Central memory CD8-positive, alpha-beta T cell (primary cell): Measurements from ENCODE around the gene ZBTB7C.

Experiments used
- ATAC-seq: fragments of 150-1000 bp; cut with Tn5 transposase; replicated peaks from 2 replicates; pipeline ENCODE4 v1.10.0; 2022; ENCODE audit warnings: mild to moderate bottlenecking, moderate FRiP score, moderate number of reproducible peaks; ENCODE audit not compliant: poor library complexity, severe bottlenecking; ENCODE audit errors: extremely low read depth
- DNase-seq, 2 donors: peaks; one replicate each; pipeline ENCODE4 v3.0.0; 2021; ENCODE audit warnings: low spot score in 2 of 2
- H3K27ac Mint-ChIP-seq: one replicate; pipeline ENCODE4 v1.8.0; 2022; ENCODE audit warnings: low read depth, mild to moderate bottlenecking, moderate library complexity, mixed read lengths
- H3K27me3 Mint-ChIP-seq: one replicate; pipeline ENCODE4 v1.8.0; 2022; ENCODE audit warnings: mixed read lengths
- H3K36me3 Mint-ChIP-seq: one replicate; pipeline ENCODE4 v1.8.0; 2022; ENCODE audit warnings: mild to moderate bottlenecking, moderate library complexity, mixed read lengths; ENCODE audit not compliant: insufficient read depth
- H3K4me1 Mint-ChIP-seq: one replicate; pipeline ENCODE4 v1.8.0; 2022; ENCODE audit warnings: mixed read lengths
- H3K4me3 Mint-ChIP-seq: one replicate; pipeline ENCODE4 v1.8.0; 2022; ENCODE audit warnings: mild to moderate bottlenecking, moderate library complexity, mixed read lengths
- H3K9me3 Mint-ChIP-seq: one replicate; pipeline ENCODE4 v1.8.0; 2022; ENCODE audit warnings: mixed read lengths

ZBTB7C gene

GRCh38 chr18:48028696-48029095 lies 380.5 kb downstream of the ZBTB7C start:
- Mint-ChIP-seq H3K9me3 (no peaks in the 10 kb centered on the region), H3K27ac (no peak overlapping the region), H3K4me3 (no peak overlapping the region), H3K36me3 (no peaks in the 10 kb centered on the region), H3K4me1 (no peaks in the 10 kb centered on the region), H3K27me3 (peaks cover 20% of the 10 kb centered on the region)
- DNase-seq (no peak), ATAC-seq (no peak)

GRCh38 chr18:48028081-48028480 lies 381.1 kb downstream of the ZBTB7C start:
- DNase-seq (no peak), ATAC-seq (no peak)
- Mint-ChIP-seq H3K4me3 (no peak overlapping the region), H3K36me3 (no peaks in the 10 kb centered on the region), H3K9me3 (no peaks in the 10 kb centered on the region), H3K27me3 (peaks cover 25% of the 10 kb centered on the region), H3K4me1 (no peaks in the 10 kb centered on the region), H3K27ac (no peak overlapping the region)

- Mint-ChIP-seq H3K4me3 (no peak overlapping the region), H3K9me3 (no peaks in the 10 kb centered on the region), H3K36me3 (no peaks in the 10 kb centered on the region), H3K4me1 (no peaks in the 10 kb centered on the region), H3K27ac (no peak overlapping the region), H3K27me3 (peaks cover 31% of the 10 kb centered on the region)
- DNase-seq, result no peak
- no peak for ATAC-seq
Measured at GRCh38 chr18:48027401-48027963, 381.7 kb downstream of the ZBTB7C start.

GRCh38 chr18:48026216-48026615 lies 383.0 kb downstream of the ZBTB7C start:
- Mint-ChIP-seq H3K4me3 (no peak overlapping the region), H3K27ac (no peak overlapping the region), H3K27me3 (peaks cover 44% of the 10 kb centered on the region), H3K4me1 (no peaks in the 10 kb centered on the region), H3K9me3 (no peaks in the 10 kb centered on the region), H3K36me3 (no peaks in the 10 kb centered on the region)
- ATAC-seq, result no peak
- DNase-seq, result no peak

GRCh38 chr18:48024881-48025660 lies 384.1 kb downstream of the ZBTB7C start:
- Mint-ChIP-seq H3K27me3 (peaks cover 45% of the 10 kb centered on the region), H3K9me3 (no peaks in the 10 kb centered on the region), H3K36me3 (no peaks in the 10 kb centered on the region), H3K4me3 (no peak overlapping the region), H3K27ac (no peak overlapping the region), H3K4me1 (no peaks in the 10 kb centered on the region)
- no peak for ATAC-seq
- no peak for DNase-seq

GRCh38 chr18:48024009-48024512 lies 385.1 kb downstream of the ZBTB7C start:
- DNase-seq, result no peak
- Mint-ChIP-seq H3K27ac (no peak overlapping the region), H3K4me3 (no peak overlapping the region), H3K9me3 (no peaks in the 10 kb centered on the region), H3K36me3 (no peaks in the 10 kb centered on the region), H3K4me1 (no peaks in the 10 kb centered on the region), H3K27me3 (peaks cover 48% of the 10 kb centered on the region)
- ATAC-seq, result no peak

GRCh38 chr18:48023334-48024008 lies 385.7 kb downstream of the ZBTB7C start:
- Mint-ChIP-seq H3K27ac (no peak overlapping the region), H3K9me3 (no peaks in the 10 kb centered on the region), H3K36me3 (no peaks in the 10 kb centered on the region), H3K4me1 (no peaks in the 10 kb centered on the region), H3K4me3 (no peak overlapping the region), H3K27me3 (peaks cover 54% of the 10 kb centered on the region)
- DNase-seq, result no peak
- no peak for ATAC-seq

- H3K9me3 Mint-ChIP-seq, result no peaks in the 10 kb centered on the region
- H3K4me1 Mint-ChIP-seq, result no peaks in the 10 kb centered on the region
- ATAC-seq (no peak), DNase-seq (no peak)
- H3K27ac Mint-ChIP-seq, result no peak overlapping the region
- no peak overlapping the region for H3K4me3 Mint-ChIP-seq
- H3K36me3 Mint-ChIP-seq, result no peaks in the 10 kb centered on the region
- peaks cover 59% of the 10 kb centered on the region for H3K27me3 Mint-ChIP-seq
Measured at GRCh38 chr18:48022531-48023329, 386.5 kb downstream of the ZBTB7C start.

- no peak overlapping the region for H3K4me3 Mint-ChIP-seq
- peaks cover 66% of the 10 kb centered on the region for H3K27me3 Mint-ChIP-seq
- no peaks in the 10 kb centered on the region for H3K9me3 Mint-ChIP-seq
- no peaks in the 10 kb centered on the region for H3K36me3 Mint-ChIP-seq
- no peaks in the 10 kb centered on the region for H3K4me1 Mint-ChIP-seq
- no peak for ATAC-seq
- no peak overlapping the region for H3K27ac Mint-ChIP-seq
- DNase-seq, result no peak
Measured at GRCh38 chr18:48022021-48022420, 387.2 kb downstream of the ZBTB7C start.

GRCh38 chr18:48021273-48021914 lies 387.8 kb downstream of the ZBTB7C start:
- Mint-ChIP-seq H3K4me1 (no peaks in the 10 kb centered on the region), H3K4me3 (no peak overlapping the region), H3K9me3 (no peaks in the 10 kb centered on the region), H3K27ac (no peak overlapping the region), H3K27me3 (peaks cover 70% of the 10 kb centered on the region), H3K36me3 (no peaks in the 10 kb centered on the region)
- ATAC-seq (peak; percentile 54), DNase-seq (no peak)

GRCh38 chr18:48020337-48021250 lies 388.6 kb downstream of the ZBTB7C start:
- ATAC-seq, result no peak
- no peaks in the 10 kb centered on the region for H3K9me3 Mint-ChIP-seq

More at GRCh38 chr18:48020337-48021250, 388.6 kb downstream of the ZBTB7C start:
- Mint-ChIP-seq H3K27ac (no peak overlapping the region), H3K36me3 (no peaks in the 10 kb centered on the region), H3K27me3 (peaks cover 69% of the 10 kb centered on the region), H3K4me1 (no peaks in the 10 kb centered on the region), H3K4me3 (no peak overlapping the region)
- no peak for DNase-seq
